Smooth muscle cell (in vitro differentiated cells): ENCODE results near the gene PEF1. TPM values are rescaled to one million over a fixed set of nuclear protein-coding genes. Genes with fewer than 3 reads are reported as not detected.
"Not testable (repeated sequence)": the region's sequence is repeated elsewhere in the genome, so short reads cannot be mapped to it uniquely, and the experiment has no call there.

Experiments
- DNase-seq: peaks from one replicate; lab custom pipeline; 2025; ENCODE audit not compliant: unreplicated experiment; lab: John Stamatoyannopoulos, UW
- H2AFZ ChIP-seq: fragments of 200-600 bp; sonication (generic); 2 replicates; pipeline ENCODE4 v1.6.0; 2016; ENCODE audit warnings: antibody characterized with exemption, low read depth, mild to moderate bottlenecking
- H3F3A ChIP-seq: fragments of 200-600 bp; sonication (generic); 2 replicates; pipeline ENCODE4 v1.6.0; 2017; ENCODE audit warnings: antibody characterized with exemption, low read depth
- H3K27ac ChIP-seq: fragments of 200-600 bp; sonication (generic); 2 replicates; pipeline ENCODE4 v1.5.1; 2016; ENCODE audit warnings: low read depth, mild to moderate bottlenecking
- H3K27me3 ChIP-seq: fragments of 200-600 bp; sonication (generic); 2 replicates; pipeline ENCODE4 v1.6.1; 2016; ENCODE audit warnings: low read depth, mild to moderate bottlenecking
- H3K36me3 ChIP-seq: fragments of 200-600 bp; sonication (generic); 2 replicates; pipeline ENCODE4 v1.5.1; 2016; ENCODE audit warnings: low read depth
- H3K4me1 ChIP-seq: fragments of 200-600 bp; sonication (generic); 2 replicates; pipeline ENCODE4 v1.5.1; 2016; ENCODE audit warnings: low read depth
- H3K4me2 ChIP-seq: fragments of 200-600 bp; sonication (generic); 2 replicates; pipeline ENCODE4 v1.6.0; 2016; ENCODE audit warnings: mild to moderate bottlenecking
- H3K4me3 ChIP-seq: fragments of 200-600 bp; sonication (generic); 2 replicates; pipeline ENCODE4 v1.5.1; 2016; ENCODE audit warnings: mild to moderate bottlenecking
- H3K79me2 ChIP-seq: fragments of 200-600 bp; sonication (generic); 2 replicates; pipeline ENCODE4 v1.6.0; 2016; ENCODE audit warnings: low read depth, mild to moderate bottlenecking
- H3K9ac ChIP-seq: fragments of 200-600 bp; sonication (generic); 2 replicates; pipeline ENCODE4 v1.6.0; 2016; ENCODE audit warnings: low read depth
- H3K9me3 ChIP-seq: fragments of 200-600 bp; sonication (generic); replicated peaks from 2 replicates; pipeline ENCODE4 v1.5.1; 2016; ENCODE audit warnings: low read depth
- H4K20me1 ChIP-seq: fragments of 200-600 bp; sonication (generic); 2 replicates; pipeline ENCODE4 v1.6.0; 2016; ENCODE audit warnings: low read depth
- CTCF ChIP-seq: fragments of 200-600 bp; sonication (generic); IDR thresholded peaks from 2 replicates; pipeline ENCODE4 v1.5.1; 2017; ENCODE audit warnings: borderline replicate concordance, mild to moderate bottlenecking, antibody characterized with exemption; ENCODE audit not compliant: insufficient read depth, poor library complexity, severe bottlenecking
- WGBS: methylation state at CpG from one replicate; pipeline ENCODE4 v1.1.7; 2016; ENCODE audit warnings: low lambda C conversion rate; 5-methylcytosine and 5-hydroxymethylcytosine counted together
- polyA plus RNA-seq: library from polyadenylated mRNA; unstranded; fragments of >200 nt; fragmentation: Nextera tagmentation; extraction: Ambion mirVana; gene quantifications from 2 replicates; pipeline ENCODE4 v1.2.1, GENCODE V29; 2016
- total RNA-seq: library from RNA; depleted of rRNA; stranded (reverse); fragments of >200 nt; gene quantifications from 2 replicates; pipeline ENCODE4 v1.2.3, GENCODE V29; 2014

The PEF1 gene
- total and polyA plus RNA-seq, 2 experiments from 2014 or later: 61.4 to 77.1 TPM

DNA sequence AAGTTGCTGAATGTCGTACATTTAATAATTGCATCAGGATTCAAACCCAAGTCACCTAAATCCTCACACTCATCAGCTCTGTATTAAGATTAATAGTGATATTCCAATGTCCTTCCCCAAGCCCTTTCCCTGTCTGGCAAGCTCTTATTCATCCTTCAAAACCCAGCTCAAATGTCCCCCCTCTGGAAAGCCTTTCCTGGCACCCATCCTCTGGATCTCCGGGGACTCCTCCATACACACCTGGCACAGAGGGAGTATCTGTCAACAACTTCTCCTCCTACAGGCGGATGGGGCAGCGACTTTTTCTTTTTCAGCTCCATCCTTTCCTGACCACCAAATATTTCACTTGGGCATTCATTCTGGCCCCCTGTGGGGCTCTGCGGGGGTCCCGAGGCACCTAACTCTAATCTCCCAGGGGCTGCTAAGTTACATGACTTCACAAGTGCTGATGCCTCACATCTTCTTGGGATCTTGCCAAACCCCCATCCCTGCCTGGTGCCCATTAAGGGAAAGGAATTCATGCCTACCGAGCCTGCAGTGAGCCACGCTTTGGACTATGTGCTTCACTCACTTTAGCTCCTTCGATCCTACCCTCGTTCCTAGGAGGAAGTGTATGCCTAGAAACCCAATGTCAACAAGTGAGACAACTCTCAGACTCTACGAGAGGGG, 53.1 kb downstream of the PEF1 start:
- Histone ChIP-seq H3K4me2 (no peak overlapping the region), H3K36me3 (no peaks in the 10 kb centered on the region), H3F3A (no peaks in the 10 kb centered on the region), H4K20me1 (no peaks in the 10 kb centered on the region), H3K4me3 (no peak overlapping the region), H3K79me2 (no peaks in the 10 kb centered on the region), H3K4me1 (peaks cover 5% of the 10 kb centered on the region), H3K9ac (no peak overlapping the region), H3K9me3 (no peaks in the 10 kb centered on the region), H2AFZ (no peak overlapping the region), H3K27me3 (no peaks in the 10 kb centered on the region), H3K27ac (peak overlapping the region; percentile 75)
- WGBS: 74% methylated on average over 11 of the region's 11 CpGs
- TF ChIP-seq CTCF: no peak
- DNase-seq: no peak

DNA sequence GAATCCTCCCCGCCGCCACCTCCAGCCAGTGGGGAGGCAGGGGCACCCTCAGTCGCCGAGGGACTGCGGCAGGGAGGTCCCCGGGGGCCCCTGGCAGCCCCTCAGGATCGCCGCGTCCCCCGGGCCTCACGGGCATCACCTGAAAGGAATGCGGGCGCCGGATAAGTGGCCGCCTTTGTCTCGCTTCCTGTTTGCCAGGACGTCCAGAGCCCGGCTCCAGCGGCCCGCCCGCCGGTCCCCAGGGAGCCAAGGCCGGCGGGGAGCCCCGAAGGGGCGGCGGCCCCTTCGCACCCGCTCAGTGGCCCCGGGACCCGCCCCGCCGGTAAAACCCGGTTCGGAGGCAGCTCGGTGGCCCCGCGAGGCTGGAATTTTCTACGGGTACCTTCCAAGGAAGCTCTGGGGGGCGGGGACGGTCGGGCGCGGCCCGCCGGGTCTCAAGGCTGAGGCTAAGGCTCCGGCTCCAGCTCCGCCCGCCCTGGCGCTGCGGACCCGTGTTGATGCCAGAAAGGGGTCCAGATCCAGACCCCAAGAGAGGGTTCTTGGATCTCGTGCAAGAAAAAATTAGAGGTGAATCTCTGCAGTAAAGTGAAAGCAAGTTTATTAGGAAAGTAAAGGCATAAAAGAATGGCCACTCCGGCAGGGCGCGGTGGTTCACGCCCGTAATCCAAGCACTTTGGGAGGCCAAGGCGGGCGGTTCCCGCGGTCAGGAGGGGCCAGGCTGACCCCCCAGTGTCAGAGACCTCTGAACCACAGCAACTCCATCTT, 55.7 kb downstream of the PEF1 start:
- H3K4me2 ChIP-seq: peak overlapping the region; percentile 83
- no peaks in the 10 kb centered on the region for H3K27me3 ChIP-seq
- H3K9me3 ChIP-seq: no peaks in the 10 kb centered on the region
- H3K27ac ChIP-seq: peak overlapping the region; percentile 77
- DNase-seq: no peak
- peak overlapping the region; percentile 94 for H2AFZ ChIP-seq
- H3K79me2 ChIP-seq: no peaks in the 10 kb centered on the region
- H3F3A ChIP-seq: no peaks in the 10 kb centered on the region
- H3K4me3 ChIP-seq: peak overlapping the region; percentile 45
- peak overlapping the region; percentile 64 for H3K9ac ChIP-seq
- 34% methylated on average over 55 of the region's 62 CpGs for WGBS
- no peak for TF ChIP-seq CTCF
- no peaks in the 10 kb centered on the region for H4K20me1 ChIP-seq
- H3K4me1 ChIP-seq: peaks cover 5% of the 10 kb centered on the region
- no peaks in the 10 kb centered on the region for H3K36me3 ChIP-seq

- 73% methylated on average over 14 of the region's 14 CpGs for WGBS
- Histone ChIP-seq H3K9me3 (no peaks in the 10 kb centered on the region), H3K4me1 (peaks cover 5% of the 10 kb centered on the region), H3K36me3 (no peaks in the 10 kb centered on the region), H3K4me2 (no peak overlapping the region), H3K4me3 (no peak overlapping the region), H2AFZ (no peak overlapping the region), H4K20me1 (no peaks in the 10 kb centered on the region), H3K27ac (peak overlapping the region; percentile 77), H3K27me3 (no peaks in the 10 kb centered on the region), H3K9ac (no peak overlapping the region), H3F3A (no peaks in the 10 kb centered on the region), H3K79me2 (no peaks in the 10 kb centered on the region)
- peak; percentile 57 for TF ChIP-seq CTCF
- no peak for DNase-seq
Observed at GRCh38 chr1:31587720-31588423, 56.8 kb downstream of the PEF1 start.

- H3F3A ChIP-seq, H3K36me3 ChIP-seq, H3K27me3 ChIP-seq, H3K9ac ChIP-seq, H3K9me3 ChIP-seq, H3K4me3 ChIP-seq, H3K4me1 ChIP-seq, H2AFZ ChIP-seq, H4K20me1 ChIP-seq, H3K79me2 ChIP-seq, H3K4me2 ChIP-seq, DNase-seq: not testable (repeated sequence)
- H3K27ac ChIP-seq: peak overlapping the region; percentile 5
- WGBS: 97% methylated on average over 5 of the region's 5 CpGs
Observed at GRCh38 chr1:31587328-31587699, 57.4 kb downstream of the PEF1 start.
